ENCODE data around the gene PTPRD.

The PTPRD gene

GRCh38 chr9:8374471-8374870 lies 2238.3 kb downstream of the PTPRD start:
- Histone ChIP-seq H3F3A (ENCODE audit: control insufficient read depth, insufficient read depth) (no peaks in the 10 kb centered on the region), H4K20me1 (ENCODE audit: control insufficient read depth, insufficient read depth, low read depth, low read length) (no peaks in the 10 kb centered on the region), H3K36me3 (ENCODE audit: control insufficient read depth, low read length) (no peaks in the 10 kb centered on the region), H3K9me3 (ENCODE audit: control insufficient read depth, insufficient read depth, low read length) (no peaks in the 10 kb centered on the region), H3K9me2 (replicated peaks; ENCODE audit: control insufficient read depth, low read length) (no peaks in the 10 kb centered on the region), H3K27ac (ENCODE audit: low read depth, low read length) (no peak overlapping the region), H3K27me3 (ENCODE audit: control insufficient read depth, low read length) (no peaks in the 10 kb centered on the region), H3K4me3 (ENCODE audit: low read length) (no peak overlapping the region), H3K79me2 (ENCODE audit: control insufficient read depth, low read length) (no peaks in the 10 kb centered on the region), H3K4me2 (ENCODE audit: low read length) (no peak overlapping the region), H3K4me1 (ENCODE audit: control insufficient read depth, low read length) (no peaks in the 10 kb centered on the region)
- no peak for TF ChIP-seq CTCF (IDR thresholded peaks at IDR 0.05; ENCODE audit: low read depth, low read length, poor library complexity, severe bottlenecking)
- TF ChIP-seq EZH2phosphoT487 (IDR thresholded peaks at IDR 0.05; ENCODE audit: borderline replicate concordance, low read length): no peak

GRCh38 chr9:8371686-8372085 lies 2241.1 kb downstream of the PTPRD start:
- no peaks in the 10 kb centered on the region for H3K9me2 ChIP-seq (replicated peaks; ENCODE audit: control insufficient read depth, low read length)
- TF ChIP-seq CTCF (IDR thresholded peaks at IDR 0.05; ENCODE audit: low read depth, low read length, poor library complexity, severe bottlenecking): no peak
- TF ChIP-seq EZH2phosphoT487 (IDR thresholded peaks at IDR 0.05; ENCODE audit: borderline replicate concordance, low read length): no peak
- no peaks in the 10 kb centered on the region for H3K9me3 ChIP-seq (ENCODE audit: control insufficient read depth, insufficient read depth, low read length)
- no peaks in the 10 kb centered on the region for H3K4me1 ChIP-seq (ENCODE audit: control insufficient read depth, low read length)
- H3K4me2 ChIP-seq (ENCODE audit: low read length): no peak overlapping the region
- H3K27me3 ChIP-seq (ENCODE audit: control insufficient read depth, low read length): no peaks in the 10 kb centered on the region
- H3F3A ChIP-seq (ENCODE audit: control insufficient read depth, insufficient read depth): no peaks in the 10 kb centered on the region
- H3K79me2 ChIP-seq (ENCODE audit: control insufficient read depth, low read length): no peaks in the 10 kb centered on the region
- no peak overlapping the region for H3K4me3 ChIP-seq (ENCODE audit: low read length)
- H3K27ac ChIP-seq (ENCODE audit: low read depth, low read length): no peak overlapping the region
- H4K20me1 ChIP-seq (ENCODE audit: control insufficient read depth, insufficient read depth, low read depth, low read length): no peaks in the 10 kb centered on the region
- no peaks in the 10 kb centered on the region for H3K36me3 ChIP-seq (ENCODE audit: control insufficient read depth, low read length)

- Histone ChIP-seq H3K36me3 (ENCODE audit: control insufficient read depth, low read length) (no peaks in the 10 kb centered on the region), H3F3A (ENCODE audit: control insufficient read depth, insufficient read depth) (no peaks in the 10 kb centered on the region), H3K4me1 (ENCODE audit: control insufficient read depth, low read length) (no peaks in the 10 kb centered on the region), H4K20me1 (ENCODE audit: control insufficient read depth, insufficient read depth, low read depth, low read length) (no peaks in the 10 kb centered on the region), H3K9me2 (replicated peaks; ENCODE audit: control insufficient read depth, low read length) (no peaks in the 10 kb centered on the region), H3K4me3 (ENCODE audit: low read length) (no peak overlapping the region), H3K79me2 (ENCODE audit: control insufficient read depth, low read length) (no peaks in the 10 kb centered on the region), H3K27ac (ENCODE audit: low read depth, low read length) (no peak overlapping the region), H3K4me2 (ENCODE audit: low read length) (no peak overlapping the region), H3K9me3 (ENCODE audit: control insufficient read depth, insufficient read depth, low read length) (no peaks in the 10 kb centered on the region), H3K27me3 (ENCODE audit: control insufficient read depth, low read length) (no peaks in the 10 kb centered on the region)
- TF ChIP-seq CTCF (IDR thresholded peaks at IDR 0.05; ENCODE audit: low read depth, low read length, poor library complexity, severe bottlenecking) (no peak), EZH2phosphoT487 (IDR thresholded peaks at IDR 0.05; ENCODE audit: borderline replicate concordance, low read length) (no peak)
Observed at GRCh38 chr9:8366161-8366926, 2246.5 kb downstream of the PTPRD start.

Data from DOHH2 (cell line).